ENCODE data around the gene RNF32. TPM values are rescaled to one million over a fixed set of nuclear protein-coding genes. Genes with fewer than 3 reads are reported as not detected.

The RNF32 gene
- total and polyA plus RNA-seq, 12 donors = 0.21 to 1.00 (median 0.39) TPM; not detected in 3

DNA sequence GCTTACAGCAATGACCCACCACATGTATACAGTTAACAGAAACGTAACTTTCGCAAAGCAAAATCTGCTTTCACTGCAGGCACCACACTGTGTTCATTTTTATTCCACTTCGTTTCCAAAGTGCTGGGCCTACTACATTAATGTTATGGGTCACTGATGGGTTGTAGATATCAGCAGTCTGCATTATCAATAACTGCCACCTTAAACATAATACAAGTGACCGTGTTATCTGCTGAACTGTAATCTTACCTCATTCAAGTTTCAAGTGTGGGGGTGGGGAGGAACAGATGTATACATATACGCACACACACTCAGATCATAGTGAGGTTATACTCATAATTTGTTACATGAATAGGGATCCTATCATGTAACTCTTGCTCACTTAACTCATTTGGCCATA, 21.1 kb downstream of the RNF32 start:
- 80 to 89% methylated on average over 5 of the region's 5 CpGs for WGBS, 2 donors
- Histone ChIP-seq H3K36me3 (no peaks in the 10 kb centered on the region), H3K4me1 (no peaks in the 10 kb centered on the region), H3K4me3 (no peak overlapping the region), H3K27me3 (peaks cover 0 to 15% (median 8%) of the 10 kb centered on the region in 7 donors), H3K27ac (no peak overlapping the region), H3K9me3 (no peaks in the 10 kb centered on the region)
- intact Hi-C loops (cut with DNase I) = no loop called here
- DNase-seq (no peak), ATAC-seq (no peak)
- TF ChIP-seq, protein P1, sequence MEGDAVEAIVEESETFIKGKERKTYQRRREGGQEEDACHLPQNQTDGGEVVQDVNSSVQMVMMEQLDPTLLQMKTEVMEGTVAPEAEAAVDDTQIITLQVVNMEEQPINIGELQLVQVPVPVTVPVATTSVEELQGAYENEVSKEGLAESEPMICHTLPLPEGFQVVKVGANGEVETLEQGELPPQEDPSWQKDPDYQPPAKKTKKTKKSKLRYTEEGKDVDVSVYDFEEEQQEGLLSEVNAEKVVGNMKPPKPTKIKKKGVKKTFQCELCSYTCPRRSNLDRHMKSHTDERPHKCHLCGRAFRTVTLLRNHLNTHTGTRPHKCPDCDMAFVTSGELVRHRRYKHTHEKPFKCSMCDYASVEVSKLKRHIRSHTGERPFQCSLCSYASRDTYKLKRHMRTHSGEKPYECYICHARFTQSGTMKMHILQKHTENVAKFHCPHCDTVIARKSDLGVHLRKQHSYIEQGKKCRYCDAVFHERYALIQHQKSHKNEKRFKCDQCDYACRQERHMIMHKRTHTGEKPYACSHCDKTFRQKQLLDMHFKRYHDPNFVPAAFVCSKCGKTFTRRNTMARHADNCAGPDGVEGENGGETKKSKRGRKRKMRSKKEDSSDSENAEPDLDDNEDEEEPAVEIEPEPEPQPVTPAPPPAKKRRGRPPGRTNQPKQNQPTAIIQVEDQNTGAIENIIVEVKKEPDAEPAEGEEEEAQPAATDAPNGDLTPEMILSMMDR (IDR thresholded peaks at IDR 0.05) = no peak

DNA sequence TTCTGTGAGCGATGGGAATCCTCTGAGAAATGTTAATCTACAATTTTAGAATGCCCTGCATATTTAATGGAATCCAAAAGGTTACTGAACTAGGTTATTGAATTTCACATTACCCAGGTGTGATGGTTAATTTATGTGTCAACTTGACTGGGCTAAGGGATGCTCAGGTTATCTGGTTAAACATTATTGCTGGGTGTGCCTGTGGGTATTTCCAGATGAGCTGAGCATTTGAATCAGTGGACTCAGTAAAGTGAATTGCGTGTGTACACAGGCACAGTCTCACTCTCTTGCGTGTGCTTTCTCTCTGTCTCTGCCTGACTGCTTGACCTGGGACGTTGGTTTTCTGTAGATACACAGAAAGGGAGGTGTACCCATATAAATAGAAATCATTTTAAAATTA, 21.7 kb downstream of the RNF32 start:
- intact Hi-C loops (cut with DNase I) = no loop called here
- Histone ChIP-seq H3K27ac (no peak overlapping the region), H3K4me1 (no peaks in the 10 kb centered on the region), H3K9me3 (no peaks in the 10 kb centered on the region), H3K4me3 (no peak overlapping the region), H3K36me3 (no peaks in the 10 kb centered on the region), H3K27me3 (peaks cover 0 to 12% (median 6%) of the 10 kb centered on the region in 7 donors)
- TF ChIP-seq, protein P1 (IDR thresholded peaks at IDR 0.05) = no peak
- DNase-seq (no peak), ATAC-seq (no peak)
- 89 to 90% methylated on average over 4 of the region's 4 CpGs for WGBS, 2 donors

DNA sequence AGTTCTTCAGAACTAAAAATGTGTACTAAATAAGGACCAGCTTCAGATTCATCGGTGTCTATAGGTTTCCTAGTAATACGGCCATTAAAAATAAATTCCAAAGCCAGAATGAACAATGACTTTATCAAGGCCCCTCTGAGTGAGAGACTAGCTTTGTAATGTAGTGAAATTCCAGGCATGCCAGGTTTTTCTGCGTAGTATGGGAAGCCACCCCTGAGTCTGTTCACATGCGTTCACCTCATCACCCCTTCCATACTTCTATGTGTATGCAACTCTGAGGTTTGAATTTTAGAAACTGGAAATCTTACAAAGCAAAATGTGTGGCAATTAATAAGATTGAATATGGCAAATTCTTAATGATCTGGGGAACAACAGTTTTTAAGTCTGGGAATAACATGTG, 24.5 kb downstream of the RNF32 start:
- H3K27me3 ChIP-seq = no peaks in the 10 kb centered on the region
- intact Hi-C loops (cut with DNase I) = no loop called here
- ATAC-seq = no peak

DNA sequence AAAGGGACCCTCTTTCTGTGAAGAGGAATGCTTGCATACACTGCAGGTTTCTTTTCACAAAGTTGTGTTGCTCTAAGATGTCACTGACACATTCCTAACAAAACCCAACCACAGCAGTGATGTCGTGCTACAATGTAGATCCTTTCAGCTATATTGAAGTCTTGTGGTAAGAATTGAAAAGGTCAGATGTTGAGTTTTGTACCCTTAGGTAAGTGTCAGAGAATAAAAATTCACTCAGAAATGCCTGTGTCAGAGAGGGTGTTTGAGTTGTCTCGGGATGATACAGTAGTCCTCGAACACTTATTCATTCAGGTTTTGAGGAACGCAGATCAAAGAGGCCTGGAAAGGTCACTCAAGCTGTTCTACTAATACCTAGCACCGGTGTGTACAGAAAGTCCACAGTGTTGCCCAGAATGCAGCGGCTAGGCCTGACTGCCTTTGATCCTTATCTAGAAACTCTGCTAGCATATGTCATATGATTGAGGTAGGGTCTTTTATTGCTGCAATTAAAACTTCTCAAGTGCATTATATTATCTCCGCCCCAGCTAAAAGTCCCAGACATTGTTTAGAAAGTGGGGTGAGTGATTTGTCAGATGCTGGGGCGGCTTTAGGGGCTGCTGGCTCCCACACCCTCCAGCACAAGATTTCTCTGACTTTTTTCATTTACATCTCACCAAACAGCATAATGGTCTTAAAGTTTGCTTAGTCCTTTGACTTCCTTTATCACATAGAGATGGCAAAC, 26.0 kb downstream of the RNF32 start:
- ATAC-seq (no peak), DNase-seq (no peak)
- 76 to 82% methylated on average over 8 of the region's 8 CpGs for WGBS, 2 donors
- no peaks in the 10 kb centered on the region for H3K9me3 ChIP-seq
- TF ChIP-seq, protein P1 (IDR thresholded peaks at IDR 0.05) = no peak
- H3K4me3 ChIP-seq = no peak overlapping the region
- intact Hi-C loops (cut with DNase I) = no loop called here
- no peaks in the 10 kb centered on the region for H3K27me3 ChIP-seq
- no peak overlapping the region for H3K27ac ChIP-seq
- no peaks in the 10 kb centered on the region for H3K4me1 ChIP-seq
- peaks cover 0 to 25% (median 0%) of the 10 kb centered on the region in 9 donors for H3K36me3 ChIP-seq

More for the DNA sequence above, 24.5 kb downstream of the RNF32 start:
- 75 to 83% methylated on average over 4 of the region's 4 CpGs for WGBS, 2 donors
- Histone ChIP-seq H3K27ac (no peak overlapping the region), H3K4me1 (no peaks in the 10 kb centered on the region), H3K36me3 (peaks cover 0 to 15% (median 0%) of the 10 kb centered on the region in 9 donors), H3K9me3 (no peaks in the 10 kb centered on the region), H3K4me3 (no peak overlapping the region)
- TF ChIP-seq, protein P1 (IDR thresholded peaks at IDR 0.05) = no peak
- DNase-seq = no peak

Data from heart right ventricle (tissue), 16 donors.